ENCODE data around the gene FOXK1. TPM values are rescaled to one million over a fixed set of nuclear protein-coding genes. Genes with fewer than 3 reads are reported as not detected.

The FOXK1 gene
- total and polyA plus RNA-seq, 9 of the 15 experiments (the other 6 are each of a cell fraction or from before 2014, with no cell fraction given), result 0.32 to 45.5 (median 8.1) TPM

DNA sequence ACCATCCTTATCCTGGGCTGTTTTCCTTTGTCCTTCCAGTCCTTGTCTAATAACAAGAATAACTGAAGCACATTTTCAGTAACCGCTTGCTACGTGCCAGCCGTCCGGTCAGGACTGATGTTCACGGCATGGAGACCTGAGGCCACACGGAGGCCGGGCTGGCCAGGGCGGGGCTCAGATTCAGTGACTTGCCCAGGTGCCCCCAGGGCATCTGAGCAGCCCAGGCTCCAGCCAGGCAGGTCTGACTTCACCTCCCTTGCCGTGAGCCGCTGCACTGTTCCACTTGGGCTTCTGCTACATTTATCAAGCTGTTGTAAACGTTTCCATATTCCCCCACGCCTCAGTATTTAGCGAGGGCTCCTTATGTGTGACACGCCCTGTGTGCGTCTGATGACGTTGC lies 49.7 kb downstream of the FOXK1 start:
- Histone ChIP-seq H3K36me3 (ENCODE audit: control insufficient read depth, insufficient read depth, low read length) (peaks cover 25% of the 10 kb centered on the region; the same call in 2 of the 3 replicates), H3K4me3 (no peak overlapping the region), H3K27ac (ENCODE audit: extremely low read depth, low read depth, low read length) (no peak overlapping the region), H4K20me1 (replicated peaks; ENCODE audit: control insufficient read depth, insufficient read depth, low read length) (peaks cover 25% of the 10 kb centered on the region; the same call in 1 of the 2 replicates), H3K4me2 (ENCODE audit: insufficient read depth, low read length) (no peak overlapping the region), H3K9ac (ENCODE audit: insufficient read depth in 1 of 2, low read depth in 2 of 2, low read length in 2 of 2) (0 out of 4 replicates have a peak overlapping the region, but pooled peaks of 1 of the 2 experiments have one; percentile 46), H3K9me3 (replicated peaks; ENCODE audit: control insufficient read depth, insufficient read depth, low read depth, low read length) (no peaks in the 10 kb centered on the region), H3K4me1 (replicated peaks in 1 of 2; ENCODE audit: control insufficient read depth in 2 of 2, insufficient read depth in 2 of 2, low read length in 2 of 2) (peaks cover 5 to 25% of the 10 kb centered on the region in 2 experiments; a peak in 3 of 5 replicates), H3K27me3 (ENCODE audit: control insufficient read depth in 2 of 2, insufficient read depth in 2 of 2, low read length in 2 of 2) (no peaks in the 10 kb centered on the region), H3K79me2 (ENCODE audit: control insufficient read depth, insufficient read depth, low read length) (peaks cover 75% of the 10 kb centered on the region), H3K9me1 (ENCODE audit: control insufficient read depth, insufficient read depth, low read length) (no peaks in the 10 kb centered on the region), H2AFZ (ENCODE audit: low read depth, low read length) (no peak overlapping the region)
- in situ Hi-C loops (cut with MboI), result no loop called here
- no TSS peak for BruUV-seq (replicated peaks)
- no peak for TF ChIP-seq CBFA2T2 (conservative IDR thresholded peaks at IDR 0.05)
- WGBS (ENCODE audit: insufficient coverage, low coverage, missing lambda C conversion rate), result 94% methylated on average over 15 of the region's 16 CpGs
- no peak for DNase-seq (ENCODE audit: extremely low read depth in 1 of 4, low spot score in 3 of 4)
- POLR2A ChIA-PET, result no interaction called here
- CTCF ChIA-PET (ENCODE audit: low intra/inter-chr PET ratio), result no interaction called here
- intact Hi-C loops (cut with micrococcal nuclease), result no loop called here
- no peak for FAIRE-seq
- no peak for ATAC-seq

DNA sequence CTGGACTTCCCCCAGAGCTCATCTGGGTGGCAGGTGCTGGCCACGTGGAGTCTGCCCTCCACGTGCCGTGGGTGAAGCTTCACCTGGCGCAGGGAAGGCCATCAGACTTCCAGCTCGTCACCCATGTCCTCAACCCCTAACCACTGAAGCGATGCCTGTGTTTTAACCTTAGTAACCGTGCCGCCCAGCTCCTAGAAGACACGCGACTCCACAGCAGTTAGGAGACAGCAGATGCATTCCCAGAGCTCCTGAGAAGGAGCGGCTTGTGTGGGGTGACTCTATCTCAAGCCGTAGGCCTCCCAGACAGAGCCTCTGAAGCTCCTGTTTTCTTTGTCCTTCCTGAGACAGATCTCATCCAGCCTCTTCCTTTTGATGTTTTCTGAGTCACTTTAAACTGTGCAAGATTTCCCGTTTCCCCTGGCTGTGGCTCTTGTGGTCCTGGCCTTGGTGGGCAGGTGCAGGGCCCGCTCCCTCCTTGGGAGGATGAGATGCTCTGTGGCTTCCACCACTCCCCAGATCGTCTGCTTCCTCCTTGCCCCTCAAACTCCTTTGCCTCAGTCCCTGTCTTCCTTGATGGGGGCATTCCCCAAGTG lies 51.9 kb downstream of the FOXK1 start:
- no TSS peak for BruUV-seq (replicated peaks)
- Histone ChIP-seq H3K9me3 (replicated peaks; ENCODE audit: control insufficient read depth, insufficient read depth, low read depth, low read length) (no peaks in the 10 kb centered on the region), H3K27me3 (ENCODE audit: control insufficient read depth in 2 of 2, insufficient read depth in 2 of 2, low read length in 2 of 2) (no peaks in the 10 kb centered on the region), H3K9me1 (ENCODE audit: control insufficient read depth, insufficient read depth, low read length) (no peaks in the 10 kb centered on the region), H3K27ac (ENCODE audit: extremely low read depth, low read depth, low read length) (no peak overlapping the region), H3K4me2 (ENCODE audit: insufficient read depth, low read length) (no peak overlapping the region), H3K4me1 (replicated peaks in 1 of 2; ENCODE audit: control insufficient read depth in 2 of 2, insufficient read depth in 2 of 2, low read length in 2 of 2) (peaks cover 12 to 35% of the 10 kb centered on the region in 2 experiments), H3K9ac (ENCODE audit: insufficient read depth in 1 of 2, low read depth in 2 of 2, low read length in 2 of 2) (peak overlapping the region in 1 of 2 experiments; percentile 80; a peak in 2 of 4 replicates), H3K79me2 (ENCODE audit: control insufficient read depth, insufficient read depth, low read length) (peaks cover 79% of the 10 kb centered on the region), H3K4me3 (no peak overlapping the region), H3K36me3 (ENCODE audit: control insufficient read depth, insufficient read depth, low read length) (peaks cover 28% of the 10 kb centered on the region; the same call in 2 of the 3 replicates), H2AFZ (ENCODE audit: low read depth, low read length) (no peak overlapping the region), H4K20me1 (replicated peaks; ENCODE audit: control insufficient read depth, insufficient read depth, low read length) (peaks cover 16% of the 10 kb centered on the region; the same call in 1 of the 2 replicates)
- TF ChIP-seq ZSCAN32 (CRISPR knock-in tag; IDR thresholded peaks at IDR 0.05) (no peak), POLR2G (IDR thresholded peaks at IDR 0.05; ENCODE audit: low read depth, low read length) (0 out of 2 replicates have a peak, but pooled peaks have one; percentile 18), HNRNPLL (IDR thresholded peaks at IDR 0.05; ENCODE audit: low read depth, low read length, poor library complexity, severe bottlenecking) (no peak)
- intact Hi-C loops (cut with micrococcal nuclease) (no loop called here), in situ Hi-C loops (cut with MboI) (no loop called here)
- DNase-seq (ENCODE audit: extremely low read depth in 1 of 4, low spot score in 3 of 4), result no peak
- 85% methylated on average over 14 of the region's 15 CpGs for WGBS (ENCODE audit: insufficient coverage, low coverage, missing lambda C conversion rate)
- no peak for FAIRE-seq
- ATAC-seq, result no peak
- POLR2A ChIA-PET, result no interaction called here
- CTCF ChIA-PET (ENCODE audit: low intra/inter-chr PET ratio), result no interaction called here

Measured in K562 (cell line).